LNCAP (cell line): ENCODE results near the gene ZBTB7A.

Experiments
- CTCF ChIP-seq: fragments of 450-650 bp; IDR thresholded peaks from 2 replicates; pipeline ENCODE4 v1.5.1; 2017; ENCODE audit warnings: mild to moderate bottlenecking

The ZBTB7A gene

GRCh38 chr19:4016903-4017638 is 49.6 kb downstream of the ZBTB7A start:
- no peak for TF ChIP-seq CTCF

GRCh38 chr19:4016486-4016885 is 50.2 kb downstream of the ZBTB7A start:
- TF ChIP-seq CTCF, result no peak

- no peak for TF ChIP-seq CTCF
Observed at GRCh38 chr19:4015705-4016402, 50.8 kb downstream of the ZBTB7A start.

- TF ChIP-seq CTCF, result no peak
Observed at GRCh38 chr19:4014541-4015491, 51.9 kb downstream of the ZBTB7A start.

- TF ChIP-seq CTCF, result no peak
Observed at GRCh38 chr19:4013886-4014540, 52.7 kb downstream of the ZBTB7A start.

GRCh38 chr19:4012975-4013634 is 53.6 kb downstream of the ZBTB7A start:
- no peak for TF ChIP-seq CTCF
